ENCODE results near the gene ADSS1. TPM values are rescaled to one million over a fixed set of nuclear protein-coding genes. Genes with fewer than 3 reads are reported as not detected.

The ADSS1 gene
- total RNA-seq, 1 experiment from 2014 or later: 9.9 TPM

DNA sequence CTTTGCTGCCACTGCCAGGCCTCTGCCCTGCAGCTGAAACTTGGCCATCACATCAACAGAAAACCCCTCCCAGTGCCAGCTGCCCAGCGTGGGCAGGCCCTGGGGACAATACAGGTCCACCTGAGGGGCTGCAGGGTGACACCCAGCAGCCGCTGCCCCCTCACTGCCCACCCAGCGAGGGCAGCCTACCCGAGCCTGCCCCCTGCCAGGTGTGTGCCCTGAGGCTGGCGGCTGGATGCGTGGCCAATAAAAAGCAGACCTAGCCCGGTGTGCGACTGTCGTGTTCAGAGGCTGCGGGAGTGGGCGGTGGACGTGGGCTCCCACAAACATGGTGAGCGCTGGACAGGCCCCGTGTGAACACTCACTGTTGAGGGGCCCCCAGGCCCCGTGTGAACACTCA is 4.7 kb upstream of the ADSS1 start:
- CTCF ChIA-PET: no interaction called here

DNA sequence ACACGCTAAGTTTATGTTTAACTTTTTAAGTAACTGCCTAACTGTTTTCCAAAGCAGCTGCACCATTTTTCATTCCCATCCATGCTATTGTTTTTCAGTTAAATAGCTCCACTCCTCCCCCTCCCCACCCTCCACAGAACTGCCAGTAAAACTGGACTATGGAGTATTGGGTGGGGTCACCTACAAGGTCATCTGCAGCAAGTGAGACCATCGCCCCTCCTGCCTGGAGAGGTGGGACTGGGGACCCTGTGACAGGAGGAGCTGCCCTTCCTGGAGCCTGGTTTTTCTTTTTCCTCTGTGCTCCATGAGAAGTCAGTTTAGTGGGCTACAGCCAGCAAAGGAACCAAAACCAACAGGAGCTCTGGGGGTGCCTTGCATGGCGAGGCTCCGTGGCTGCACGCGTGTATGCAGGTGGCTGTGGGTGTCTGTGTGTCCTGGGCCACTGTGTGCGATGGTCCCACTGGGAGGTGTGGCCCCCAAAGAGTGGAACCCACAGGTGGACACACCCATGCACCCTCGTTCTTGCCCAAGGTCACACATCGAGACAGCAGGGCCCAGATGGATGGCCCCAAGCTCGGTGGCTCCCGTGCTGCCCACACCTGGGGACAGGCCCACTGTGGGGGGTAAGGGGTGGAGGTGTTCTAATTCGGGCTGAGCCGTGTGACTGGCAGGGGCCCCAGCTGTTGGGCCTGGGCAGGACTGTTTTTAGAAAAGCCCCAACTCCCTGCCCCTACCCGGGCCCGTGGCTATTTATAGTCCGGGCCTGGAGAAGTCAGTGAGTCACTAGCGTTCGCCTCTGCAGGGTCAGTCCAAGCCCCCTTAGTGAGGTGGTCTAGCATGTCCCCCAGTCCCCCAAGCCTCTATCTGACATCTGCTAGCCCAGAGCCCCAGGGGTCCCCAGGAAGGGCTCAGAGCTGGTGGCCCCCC is 2.3 kb upstream of the ADSS1 start:
- intact Hi-C loops (cut with micrococcal nuclease): no loop called here
- Histone ChIP-seq H3K4me1 (ENCODE audit: control insufficient read depth in 1 of 2, insufficient read depth in 2 of 2, low read length in 2 of 2) (peaks cover 13 to 24% of the 10 kb centered on the region in 2 experiments), H3K9me2 (ENCODE audit: insufficient read depth) (no peaks in the 10 kb centered on the region), H2AFZ (ENCODE audit: low read depth, low read length, poor library complexity, severe bottlenecking) (no peak overlapping the region), H3K4me2 (ENCODE audit: low read length) (no peak overlapping the region), H3K4me3 (replicated peaks in 1 of 2; ENCODE audit: low read depth in 1 of 2, low read length in 2 of 2) (no peak overlapping the region), H3K9me3 (ENCODE audit: control insufficient read depth in 1 of 2, insufficient read depth in 1 of 2, low read depth in 1 of 2, low read length in 2 of 2) (no peaks in the 10 kb centered on the region), H3K27ac (ENCODE audit: low read depth, low read length) (no peak overlapping the region; the same call in 1 of the 2 replicates), H3K36me3 (ENCODE audit: control insufficient read depth in 1 of 2, insufficient read depth in 2 of 2, low read length in 2 of 2) (peaks cover 0 to 8% of the 10 kb centered on the region in 2 experiments; a peak in 2 of 4 replicates), H3K79me2 (ENCODE audit: insufficient read depth, low read length) (no peaks in the 10 kb centered on the region), H4K20me1 (ENCODE audit: insufficient read depth) (no peaks in the 10 kb centered on the region), H3K9ac (ENCODE audit: low read length) (no peak overlapping the region), H3K27me3 (ENCODE audit: insufficient read depth, low read length) (no peaks in the 10 kb centered on the region)
- no peak for DNase-seq (ENCODE audit: low read depth, low spot score)
- ATAC-seq: no peak
- BruUV-seq (replicated peaks): no TSS peak
- ChIA-PET RAD21 (ENCODE audit: low non-redundant PET in 1 of 2, low total read pairs in 2 of 2, uncharacterized antibody in 2 of 2, unreplicated experiment in 2 of 2) (no interaction called here), CTCF (interaction anchor here (1.6 kb wide), 1 partner anchor 12 kb away, joined by 5 read pairs; no protein-coding TSS in a partner anchor), POLR2A (no interaction called here)
- TF ChIP-seq POLR2AphosphoS5 (IDR thresholded peaks at IDR 0.05; ENCODE audit: low read depth, low read length): peak; percentile 11
- TF ChIP-seq CEBPB (IDR thresholded peaks at IDR 0.05; ENCODE audit: low read depth): no peak

More for the DNA sequence above, 4.7 kb upstream of the ADSS1 start:
- no peaks in the 10 kb centered on the region for H4K20me1 ChIP-seq (ENCODE audit: insufficient read depth)
- no peak for DNase-seq (ENCODE audit: low read depth, low spot score)
- no TSS peak for BruUV-seq (replicated peaks)
- intact Hi-C loops (cut with micrococcal nuclease): no loop called here
- no peak overlapping the region for H2AFZ ChIP-seq (ENCODE audit: low read depth, low read length, poor library complexity, severe bottlenecking)
- no peak for ATAC-seq
- H3K36me3 ChIP-seq (ENCODE audit: control insufficient read depth in 1 of 2, insufficient read depth in 2 of 2, low read length in 2 of 2): peaks cover 0 to 18% of the 10 kb centered on the region in 2 experiments; a peak in 3 of 4 replicates
- ChIA-PET RAD21 (ENCODE audit: low non-redundant PET in 1 of 2, low total read pairs in 2 of 2, uncharacterized antibody in 2 of 2, unreplicated experiment in 2 of 2) (no interaction called here), POLR2A (no interaction called here)
- no peaks in the 10 kb centered on the region for H3K79me2 ChIP-seq (ENCODE audit: insufficient read depth, low read length)
- H3K4me2 ChIP-seq (ENCODE audit: low read length): no peak overlapping the region
- H3K9me3 ChIP-seq (ENCODE audit: control insufficient read depth in 1 of 2, insufficient read depth in 1 of 2, low read depth in 1 of 2, low read length in 2 of 2): no peaks in the 10 kb centered on the region
- no peaks in the 10 kb centered on the region for H3K27me3 ChIP-seq (ENCODE audit: insufficient read depth, low read length)
- H3K9ac ChIP-seq (ENCODE audit: low read length): no peak overlapping the region
- peaks cover 6 to 13% of the 10 kb centered on the region in 2 experiments; a peak in 3 of 4 replicates for H3K4me1 ChIP-seq (ENCODE audit: control insufficient read depth in 1 of 2, insufficient read depth in 2 of 2, low read length in 2 of 2)
- no peak overlapping the region; the same call in 1 of the 2 replicates for H3K27ac ChIP-seq (ENCODE audit: low read depth, low read length)
- no peaks in the 10 kb centered on the region for H3K9me2 ChIP-seq (ENCODE audit: insufficient read depth)
- TF ChIP-seq TCF7L2 (IDR thresholded peaks at IDR 0.05; ENCODE audit: borderline replicate concordance, extremely low read depth, insufficient read depth, insufficient read length) (no peak), EGR1 (IDR thresholded peaks at IDR 0.05; ENCODE audit: low read depth) (no peak), YY1 (IDR thresholded peaks at IDR 0.05; ENCODE audit: extremely low read depth, insufficient replicate concordance, low read depth, low read length) (no peak), JUND (IDR thresholded peaks at IDR 0.05) (no peak)
- no peak overlapping the region for H3K4me3 ChIP-seq (replicated peaks in 1 of 2; ENCODE audit: low read depth in 1 of 2, low read length in 2 of 2)
